ENCODE results near the gene DNAJC15.

DNA sequence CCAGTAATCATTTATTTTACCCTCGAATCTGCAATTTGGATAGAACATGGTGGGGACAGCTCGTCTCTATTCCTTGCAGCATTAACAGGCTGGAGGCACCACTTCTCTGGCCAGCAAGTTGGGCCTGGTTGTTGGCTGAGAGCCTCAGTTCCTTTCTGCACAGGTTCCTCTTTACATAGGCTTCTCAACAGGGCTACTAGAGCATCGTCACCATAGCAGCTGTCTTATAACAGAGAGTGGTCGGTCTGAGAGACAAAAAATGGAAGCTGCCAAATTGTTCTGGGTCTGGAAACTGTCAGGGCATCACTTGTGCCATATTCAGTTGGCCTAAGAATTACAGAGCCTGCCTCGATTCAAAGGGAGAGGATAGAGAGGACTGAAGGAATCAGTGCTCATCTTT lies 86.7 kb downstream of the DNAJC15 start:
- TF ChIP-seq EZH2 (IDR thresholded peaks at IDR 0.05; ENCODE audit: low read length, missing control alignments) (no peak), CTCF (conservative IDR thresholded peaks at IDR 0.05 in 1 of 2, IDR thresholded peaks at IDR 0.05 in 1 of 2; ENCODE audit: low read depth in 1 of 2, low read length in 2 of 2) (no peak)

Data from fibroblast of lung (primary cell).